Activated B cell treated with CpG ODN at 0.5 μM for 24 hours (primary cell): ENCODE results near the gene SPR. TPM values are rescaled to one million over a fixed set of nuclear protein-coding genes. Genes with fewer than 3 reads are reported as not detected.

ENCODE experiments used
- ATAC-seq: fragments of 200-7000 bp; cut with Tn5 transposase; one replicate; pipeline ENCODE4 v1.10.0; 2021; ENCODE audit warnings: low read depth, mild to moderate bottlenecking, moderate library complexity
- CTCF ChIA-PET: fragments of 350-600 bp; sonication (Branson Sonifier 250); formaldehyde crosslinking; loops from one replicate; lab custom pipeline; 2021; ENCODE audit warnings: antibody characterized with exemption; lab: Charles Lee
- POLR2A ChIA-PET: fragments of 350-600 bp; sonication (Branson Sonifier 250); formaldehyde crosslinking; loops from one replicate; lab custom pipeline; 2021; ENCODE audit warnings: antibody characterized with exemption; lab: Charles Lee
- DNase-seq: peaks from one replicate; pipeline ENCODE4 v3.0.0; 2022
- H3K27ac Mint-ChIP-seq: one replicate; pipeline ENCODE4 v1.8.0; 2020; ENCODE audit warnings: mixed read lengths
- H3K27me3 Mint-ChIP-seq: one replicate; pipeline ENCODE4 v1.8.0; 2021; ENCODE audit warnings: mixed read lengths
- H3K36me3 Mint-ChIP-seq: one replicate; pipeline ENCODE4 v1.8.0; 2021; ENCODE audit warnings: low read depth, mixed read lengths
- H3K4me1 Mint-ChIP-seq: one replicate; pipeline ENCODE4 v1.8.0; 2021; ENCODE audit warnings: mixed read lengths
- H3K4me3 Mint-ChIP-seq: one replicate; pipeline ENCODE4 v1.8.0; 2020; ENCODE audit warnings: mild to moderate bottlenecking, mixed read lengths
- H3K9me3 Mint-ChIP-seq: one replicate; pipeline ENCODE4 v1.8.0; 2020; ENCODE audit warnings: mixed read lengths
- CTCF ChIP-seq: fragments of 200-600 bp; IDR thresholded peaks from one replicate; pipeline ENCODE4 v1.8.0; 2022; ENCODE audit warnings: antibody characterized with exemption, mild to moderate bottlenecking
- intact Hi-C: fragments of 100-400 bp; cut with micrococcal nuclease; formaldehyde crosslinking; loops from one replicate; pipeline ENCODE4 v1.15.1; 2024
- total RNA-seq: library from RNA; stranded (reverse); gene quantifications from 2 replicates; pipeline ENCODE4 v1.2.3, GENCODE V29; 2022

Gene SPR
- total RNA-seq, 1 donor from 2014 or later: 0.31 TPM

GRCh38 chr2:72871060-72871459, 16.1 kb upstream of the SPR start:
- TF ChIP-seq CTCF: no peak
- ATAC-seq (no peak), DNase-seq (no peak)
- ChIA-PET CTCF (no interaction called here), POLR2A (no interaction called here)
- H3K36me3 Mint-ChIP-seq: no peaks in the 10 kb centered on the region
- H3K4me1 Mint-ChIP-seq: no peaks in the 10 kb centered on the region
- H3K27ac Mint-ChIP-seq: no peak overlapping the region
- peaks cover 8% of the 10 kb centered on the region for H3K9me3 Mint-ChIP-seq
- intact Hi-C loops: no loop called here
- no peak overlapping the region for H3K4me3 Mint-ChIP-seq
- H3K27me3 Mint-ChIP-seq: peaks cover 20% of the 10 kb centered on the region

- Mint-ChIP-seq H3K36me3 (no peaks in the 10 kb centered on the region), H3K27ac (no peak overlapping the region), H3K4me1 (no peaks in the 10 kb centered on the region), H3K9me3 (peaks cover 8% of the 10 kb centered on the region), H3K27me3 (peaks cover 19% of the 10 kb centered on the region), H3K4me3 (no peak overlapping the region)
- ATAC-seq (no peak), DNase-seq (no peak)
- CTCF ChIA-PET: no interaction called here
- TF ChIP-seq CTCF: no peak
- POLR2A ChIA-PET: no interaction called here
- intact Hi-C loops: no loop called here
Observed at GRCh38 chr2:72871880-72872279, 15.3 kb upstream of the SPR start.

- CTCF ChIA-PET: no interaction called here
- H3K4me1 Mint-ChIP-seq: peaks cover 13% of the 10 kb centered on the region
- no peak for ATAC-seq
Observed at GRCh38 chr2:72883356-72883962, 3.7 kb upstream of the SPR start.

GRCh38 chr2:72886505-72887031, 640 bp upstream of the SPR start:
- intact Hi-C loops: loop anchor here (1.0 to 5.0 kb wide), 2 partner anchors 115 to 406 kb away; partner anchors contain the start of gene EGR4
- ATAC-seq: no peak
- TF ChIP-seq CTCF: no peak
- Mint-ChIP-seq H3K4me3 (peak overlapping the region; percentile 69), H3K4me1 (peaks cover 13% of the 10 kb centered on the region), H3K36me3 (no peaks in the 10 kb centered on the region), H3K9me3 (no peaks in the 10 kb centered on the region), H3K27me3 (peaks cover 59% of the 10 kb centered on the region), H3K27ac (no peak overlapping the region)
- no peak for DNase-seq
- ChIA-PET POLR2A (no interaction called here), CTCF (interaction anchor here (0.7 to 1.9 kb wide), 7 partner anchors 10 to 291 kb away, joined by 3 to 9 read pairs (median 3); no protein-coding TSS in a partner anchor)

More at GRCh38 chr2:72883356-72883962, 3.7 kb upstream of the SPR start:
- intact Hi-C loops: no loop called here
- TF ChIP-seq CTCF: no peak
- Mint-ChIP-seq H3K4me3 (no peak overlapping the region), H3K27me3 (peaks cover 43% of the 10 kb centered on the region), H3K27ac (no peak overlapping the region), H3K9me3 (no peaks in the 10 kb centered on the region), H3K36me3 (no peaks in the 10 kb centered on the region)
- POLR2A ChIA-PET: no interaction called here
- DNase-seq: no peak

GRCh38 chr2:72887740-72888437, 681 bp downstream of the SPR start:
- peak; percentile 46 for TF ChIP-seq CTCF
- Mint-ChIP-seq H3K36me3 (no peaks in the 10 kb centered on the region), H3K9me3 (no peaks in the 10 kb centered on the region), H3K4me1 (peaks cover 13% of the 10 kb centered on the region), H3K27ac (no peak overlapping the region), H3K27me3 (peaks cover 61% of the 10 kb centered on the region), H3K4me3 (peak overlapping the region; percentile 79)
- peak; percentile 46 for DNase-seq
- ChIA-PET CTCF (interaction anchor here (1.0 to 1.9 kb wide), 6 partner anchors 9 to 289 kb away, joined by 3 to 9 read pairs (median 8); no protein-coding TSS in a partner anchor), POLR2A (no interaction called here)
- peak; percentile 32 for ATAC-seq
- intact Hi-C loops: loop anchor here (1.0 to 5.0 kb wide), 2 partner anchors 117 to 404 kb away; partner anchors contain the start of gene EGR4
